Skeletal muscle satellite cell (primary cell): ENCODE measurements around the gene CEP55. TPM values are rescaled to one million over a fixed set of nuclear protein-coding genes. Genes with fewer than 3 reads are reported as not detected.

ENCODE experiments used
- H3K27me3 ChIP-seq: 2 replicates; pipeline ENCODE4 v1.7.0; 2013; ENCODE audit warnings: low read length; ENCODE audit not compliant: control insufficient read depth, insufficient read depth
- H3K36me3 ChIP-seq: 2 replicates; pipeline ENCODE4 v1.7.0; 2013; ENCODE audit warnings: mild to moderate bottlenecking, control low read depth, low read length; ENCODE audit not compliant: insufficient read depth
- H3K4me1 ChIP-seq: 2 replicates; pipeline ENCODE4 v1.7.0; 2013; ENCODE audit warnings: low read length; ENCODE audit not compliant: control insufficient read depth, insufficient read depth
- H3K4me2 ChIP-seq: 2 replicates; pipeline ENCODE4 v1.7.0; 2013; ENCODE audit warnings: mild to moderate bottlenecking, low read length
- H3K4me3 ChIP-seq: 2 replicates; pipeline ENCODE4 v1.7.0; 2013; ENCODE audit warnings: low read length
- H3K9ac ChIP-seq: 2 replicates; pipeline ENCODE4 v1.7.0; 2013; ENCODE audit warnings: mild to moderate bottlenecking, low read depth, low read length, moderate library complexity
- H3K9me3 ChIP-seq: replicated peaks from 2 replicates; pipeline ENCODE4 v1.7.0; 2013; ENCODE audit warnings: mild to moderate bottlenecking, control low read depth, low read length
- small RNA-seq: library from RNA; depleted of rRNA; stranded (forward); fragments of <200 nt; gene quantifications from one replicate; pipeline ENCODE3, GENCODE V24; 2012

The CEP55 gene

GRCh38 chr10:93572606-93573005, 76.2 kb downstream of the CEP55 start:
- no peak overlapping the region for H3K9ac ChIP-seq
- no peaks in the 10 kb centered on the region for H3K36me3 ChIP-seq
- H3K4me2 ChIP-seq, result no peak overlapping the region
- H3K9me3 ChIP-seq, result no peaks in the 10 kb centered on the region
- peaks cover 80% of the 10 kb centered on the region for H3K27me3 ChIP-seq
- H3K4me3 ChIP-seq, result no peak overlapping the region
- no peaks in the 10 kb centered on the region for H3K4me1 ChIP-seq

- peaks cover 73% of the 10 kb centered on the region for H3K27me3 ChIP-seq
- no peaks in the 10 kb centered on the region for H3K9me3 ChIP-seq
- no peaks in the 10 kb centered on the region for H3K4me1 ChIP-seq
- no peaks in the 10 kb centered on the region for H3K36me3 ChIP-seq
- H3K4me2 ChIP-seq, result no peak overlapping the region
- no peak overlapping the region for H3K9ac ChIP-seq
- no peak overlapping the region for H3K4me3 ChIP-seq
Observed at GRCh38 chr10:93573051-93573909, 76.9 kb downstream of the CEP55 start.

- Histone ChIP-seq H3K9ac (no peak overlapping the region), H3K9me3 (no peaks in the 10 kb centered on the region), H3K4me2 (no peak overlapping the region), H3K4me1 (no peaks in the 10 kb centered on the region), H3K4me3 (no peak overlapping the region), H3K27me3 (peaks cover 72% of the 10 kb centered on the region), H3K36me3 (no peaks in the 10 kb centered on the region)
Observed at GRCh38 chr10:93573924-93574323, 77.5 kb downstream of the CEP55 start.

- H3K9ac ChIP-seq, result no peak overlapping the region
- H3K9me3 ChIP-seq, result peaks cover 3% of the 10 kb centered on the region
- H3K27me3 ChIP-seq, result peaks cover 74% of the 10 kb centered on the region
Observed at GRCh38 chr10:93576888-93577287, 80.5 kb downstream of the CEP55 start.

GRCh38 chr10:93577565-93577964, 81.2 kb downstream of the CEP55 start:
- H3K36me3 ChIP-seq, result no peaks in the 10 kb centered on the region
- no peak overlapping the region for H3K4me3 ChIP-seq
- peaks cover 3% of the 10 kb centered on the region for H3K9me3 ChIP-seq
- H3K9ac ChIP-seq, result no peak overlapping the region
- H3K4me1 ChIP-seq, result no peaks in the 10 kb centered on the region
- no peak overlapping the region for H3K4me2 ChIP-seq
- H3K27me3 ChIP-seq, result peaks cover 68% of the 10 kb centered on the region

More at GRCh38 chr10:93576888-93577287, 80.5 kb downstream of the CEP55 start:
- no peaks in the 10 kb centered on the region for H3K36me3 ChIP-seq
- H3K4me2 ChIP-seq, result no peak overlapping the region
- no peaks in the 10 kb centered on the region for H3K4me1 ChIP-seq
- H3K4me3 ChIP-seq, result no peak overlapping the region

Small RNAs within 50 kb of the gene (small RNA-seq; reads per million reads assigned to genes)
- not detected for gene RNA5SP323
